Right lobe of liver (tissue), 4 donors: ENCODE results near the gene STX17.

Source experiments
- POLR2A ChIP-seq: fragments of 450-650 bp; IDR thresholded peaks from one replicate; pipeline ENCODE4 v1.6.1; 2017; ENCODE audit warnings: antibody characterized with exemption, mild to moderate bottlenecking
- TF ChIP-seq, protein P1 (sequence below), 4 donors: fragments of 200-600 bp in 3 of 4; fragments of 450-650 bp in 1 of 4; IDR thresholded peaks; one replicate each; pipeline versions ENCODE4 v1.5.1 to v1.8.0; 2016 to 2022; ENCODE audit warnings: antibody characterized with exemption in 4 of 4, mild to moderate bottlenecking in 2 of 4
- donor health status: DM: no; HTN: no; CAD: no.
- donor health status: DM: no; HTN: no; CAD: no.
- donor health status: DM: no; HTN: yes; CAD: no.

DNA sequence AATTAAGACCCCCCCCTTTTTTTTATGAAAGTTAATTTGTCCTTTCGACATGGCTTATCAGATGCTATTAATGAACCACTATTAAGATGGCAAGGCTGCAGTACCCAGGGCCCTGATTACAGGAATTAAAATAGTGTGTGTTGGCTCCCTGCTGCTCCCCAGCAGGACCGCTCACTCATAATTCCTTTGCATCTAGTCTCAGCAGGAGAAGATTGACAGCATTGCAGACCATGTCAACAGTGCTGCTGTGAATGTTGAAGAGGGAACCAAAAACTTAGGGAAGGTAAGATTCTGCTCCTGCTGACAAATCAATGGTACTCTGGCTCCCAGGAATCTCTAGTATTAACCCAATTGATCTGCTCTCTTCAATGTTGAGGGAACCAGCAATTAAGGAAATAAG lies 61.0 kb downstream of the STX17 start:
- TF ChIP-seq POLR2A = no peak
- TF ChIP-seq, protein P1, sequence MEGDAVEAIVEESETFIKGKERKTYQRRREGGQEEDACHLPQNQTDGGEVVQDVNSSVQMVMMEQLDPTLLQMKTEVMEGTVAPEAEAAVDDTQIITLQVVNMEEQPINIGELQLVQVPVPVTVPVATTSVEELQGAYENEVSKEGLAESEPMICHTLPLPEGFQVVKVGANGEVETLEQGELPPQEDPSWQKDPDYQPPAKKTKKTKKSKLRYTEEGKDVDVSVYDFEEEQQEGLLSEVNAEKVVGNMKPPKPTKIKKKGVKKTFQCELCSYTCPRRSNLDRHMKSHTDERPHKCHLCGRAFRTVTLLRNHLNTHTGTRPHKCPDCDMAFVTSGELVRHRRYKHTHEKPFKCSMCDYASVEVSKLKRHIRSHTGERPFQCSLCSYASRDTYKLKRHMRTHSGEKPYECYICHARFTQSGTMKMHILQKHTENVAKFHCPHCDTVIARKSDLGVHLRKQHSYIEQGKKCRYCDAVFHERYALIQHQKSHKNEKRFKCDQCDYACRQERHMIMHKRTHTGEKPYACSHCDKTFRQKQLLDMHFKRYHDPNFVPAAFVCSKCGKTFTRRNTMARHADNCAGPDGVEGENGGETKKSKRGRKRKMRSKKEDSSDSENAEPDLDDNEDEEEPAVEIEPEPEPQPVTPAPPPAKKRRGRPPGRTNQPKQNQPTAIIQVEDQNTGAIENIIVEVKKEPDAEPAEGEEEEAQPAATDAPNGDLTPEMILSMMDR (IDR thresholded peaks at IDR 0.05) = no peak
